Endothelial cell (in vitro differentiated cells): Measurements from ENCODE around the gene MAP3K2. TPM values are rescaled to one million over a fixed set of nuclear protein-coding genes. Genes with fewer than 3 reads are reported as not detected.

ENCODE experiments used
- DNase-seq: peaks from one replicate; pipeline ENCODE4 v3.0.0; 2021; ENCODE audit warnings: low spot score
- H3K27ac Mint-ChIP-seq: one replicate; pipeline ENCODE4 v1.8.0; 2021; ENCODE audit warnings: mixed read lengths, inconsistent platforms; ENCODE audit not compliant: unreplicated experiment
- H3K27me3 Mint-ChIP-seq: one replicate; pipeline ENCODE4 v1.8.0; 2021; ENCODE audit warnings: mild to moderate bottlenecking, moderate library complexity, mixed read lengths, inconsistent platforms; ENCODE audit not compliant: unreplicated experiment
- H3K36me3 Mint-ChIP-seq: one replicate; pipeline ENCODE4 v1.8.0; 2021; ENCODE audit warnings: mild to moderate bottlenecking, low read depth, mixed read lengths, inconsistent platforms; ENCODE audit not compliant: unreplicated experiment
- H3K4me1 Mint-ChIP-seq: one replicate; pipeline ENCODE4 v1.8.0; 2021; ENCODE audit warnings: mild to moderate bottlenecking, mixed read lengths, inconsistent platforms; ENCODE audit not compliant: unreplicated experiment
- H3K4me3 Mint-ChIP-seq: one replicate; pipeline ENCODE4 v1.8.0; 2021; ENCODE audit warnings: mild to moderate bottlenecking, mixed read lengths, inconsistent platforms; ENCODE audit not compliant: unreplicated experiment
- H3K9me3 Mint-ChIP-seq: one replicate; pipeline ENCODE4 v1.8.0; 2021; ENCODE audit warnings: mixed read lengths, inconsistent platforms; ENCODE audit not compliant: unreplicated experiment
- CTCF ChIP-seq: fragments of 200-600 bp; sonication (generic); IDR thresholded peaks from one replicate; pipeline ENCODE4 v1.5.0; 2021; ENCODE audit warnings: antibody characterized with exemption; ENCODE audit not compliant: unreplicated experiment
- total RNA-seq: library from RNA; stranded (reverse); fragmentation: NEBNext Ultra II Directional; extraction: Animal tissue kit (Norgen Biotek cat#: 25700); gene quantifications from one replicate; pipeline ENCODE4 v1.2.1, GENCODE V29; 2021; ENCODE audit not compliant: unreplicated experiment

MAP3K2 gene
- total RNA-seq, 1 donor from 2014 or later = 27.3 TPM

DNA sequence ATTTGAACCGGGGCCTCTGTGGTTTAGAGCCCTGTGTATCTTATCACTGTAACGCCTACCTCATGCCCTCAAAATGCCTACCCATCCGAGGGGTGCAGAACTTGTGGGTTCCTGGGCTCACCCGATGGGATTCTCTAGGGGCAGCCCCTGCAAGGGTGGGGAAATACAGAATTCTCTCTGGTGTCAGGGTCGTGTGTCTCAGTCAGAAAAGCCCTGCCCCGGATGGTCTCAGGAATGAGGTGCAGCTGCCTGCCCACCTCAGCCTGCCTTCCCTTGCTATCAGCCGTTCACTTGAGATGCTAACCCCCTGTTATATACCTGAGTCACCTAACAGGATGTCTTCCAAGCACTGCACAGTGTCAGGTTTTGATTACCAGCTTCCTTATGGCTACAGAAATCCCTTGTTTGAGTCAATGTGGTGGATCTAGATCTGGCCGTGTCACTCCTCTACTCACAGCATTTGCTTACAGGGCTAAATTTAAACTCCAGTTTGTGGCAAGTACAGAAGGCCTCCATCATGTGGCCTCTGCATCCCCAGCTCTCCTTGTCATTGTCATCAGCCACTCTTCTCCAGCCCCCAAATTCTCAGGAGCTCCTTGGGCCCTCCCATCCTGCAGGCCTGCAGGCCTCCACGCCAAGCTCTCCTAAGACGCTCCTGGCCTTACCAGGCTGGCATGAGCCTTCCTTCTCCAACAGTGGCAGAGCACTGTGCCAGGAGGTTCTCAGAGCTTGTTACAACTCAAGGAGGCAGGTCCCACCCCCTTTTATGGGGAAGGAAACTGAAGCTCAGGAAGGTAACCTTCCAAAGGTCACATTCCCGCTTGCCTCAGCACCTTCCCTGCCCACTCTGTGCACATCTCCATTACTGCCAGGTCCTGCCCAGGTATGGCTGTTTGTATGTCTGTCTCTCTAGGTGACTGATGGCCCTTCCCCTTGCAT, 14.3 kb upstream of the MAP3K2 start:
- Mint-ChIP-seq H3K27me3 (peaks cover 4% of the 10 kb centered on the region), H3K9me3 (no peaks in the 10 kb centered on the region), H3K4me1 (peaks cover 18% of the 10 kb centered on the region), H3K27ac (no peak overlapping the region), H3K36me3 (no peaks in the 10 kb centered on the region), H3K4me3 (no peak overlapping the region)
- no peak for TF ChIP-seq CTCF
- DNase-seq = no peak

- Mint-ChIP-seq H3K4me3 (no peak overlapping the region), H3K4me1 (peaks cover 18% of the 10 kb centered on the region), H3K27ac (no peak overlapping the region), H3K36me3 (no peaks in the 10 kb centered on the region), H3K9me3 (no peaks in the 10 kb centered on the region), H3K27me3 (peaks cover 4% of the 10 kb centered on the region)
- TF ChIP-seq CTCF = no peak
- DNase-seq = no peak
Measured at GRCh38 chr2:127400897-127401756, 13.4 kb upstream of the MAP3K2 start.

DNA sequence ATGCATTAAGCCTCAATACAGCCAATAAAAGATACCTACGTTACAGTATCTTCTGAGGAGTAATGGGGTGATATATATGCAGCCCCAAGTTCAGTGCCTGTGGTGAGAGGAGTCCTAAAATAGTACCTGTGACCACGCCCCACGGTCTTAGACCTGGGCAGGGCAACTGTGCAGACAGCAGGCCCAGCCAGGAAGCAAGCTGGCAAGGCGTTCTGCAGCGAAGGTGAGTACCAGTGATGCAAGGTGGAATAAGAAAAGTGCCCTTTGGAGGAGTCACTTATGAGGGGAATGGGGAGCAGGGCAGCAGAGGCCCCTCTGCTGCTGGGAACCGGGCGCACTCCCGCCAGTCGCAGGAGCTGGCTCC, 12.7 kb upstream of the MAP3K2 start:
- Mint-ChIP-seq H3K36me3 (no peaks in the 10 kb centered on the region), H3K4me1 (peaks cover 18% of the 10 kb centered on the region), H3K9me3 (no peaks in the 10 kb centered on the region), H3K27ac (no peak overlapping the region), H3K27me3 (peaks cover 4% of the 10 kb centered on the region), H3K4me3 (no peak overlapping the region)
- DNase-seq = no peak
- TF ChIP-seq CTCF = no peak

DNA sequence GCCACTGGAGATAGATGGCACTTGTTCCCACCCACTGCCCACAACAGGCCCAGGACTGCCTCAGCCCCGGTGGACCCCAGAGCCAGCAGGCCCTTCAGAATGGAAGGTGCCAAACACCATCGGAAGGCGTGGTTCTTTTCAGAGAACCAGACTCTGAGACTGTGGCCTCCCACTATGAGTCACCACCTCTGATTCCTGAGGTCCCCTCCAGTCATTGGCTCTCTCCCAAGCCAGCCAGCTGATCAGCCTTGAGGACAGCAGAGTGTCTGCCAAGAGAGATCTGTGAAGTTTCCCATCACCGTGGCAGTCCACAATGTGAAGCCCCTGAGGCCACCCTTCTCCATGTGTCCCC, 10.4 kb upstream of the MAP3K2 start:
- TF ChIP-seq CTCF = no peak
- H3K27ac Mint-ChIP-seq = no peak overlapping the region
- no peaks in the 10 kb centered on the region for H3K9me3 Mint-ChIP-seq
- H3K36me3 Mint-ChIP-seq = no peaks in the 10 kb centered on the region
- H3K4me1 Mint-ChIP-seq = peaks cover 7% of the 10 kb centered on the region
- H3K4me3 Mint-ChIP-seq = no peak overlapping the region
- no peak for DNase-seq
- H3K27me3 Mint-ChIP-seq = peaks cover 6% of the 10 kb centered on the region
